ENCODE data around the gene AGAP1. TPM values are rescaled to one million over a fixed set of nuclear protein-coding genes. Genes with fewer than 3 reads are reported as not detected.

Gene AGAP1
- total RNA-seq, 4 donors from 2014 or later: 7.2 to 19.6 (median 15.2) TPM

DNA sequence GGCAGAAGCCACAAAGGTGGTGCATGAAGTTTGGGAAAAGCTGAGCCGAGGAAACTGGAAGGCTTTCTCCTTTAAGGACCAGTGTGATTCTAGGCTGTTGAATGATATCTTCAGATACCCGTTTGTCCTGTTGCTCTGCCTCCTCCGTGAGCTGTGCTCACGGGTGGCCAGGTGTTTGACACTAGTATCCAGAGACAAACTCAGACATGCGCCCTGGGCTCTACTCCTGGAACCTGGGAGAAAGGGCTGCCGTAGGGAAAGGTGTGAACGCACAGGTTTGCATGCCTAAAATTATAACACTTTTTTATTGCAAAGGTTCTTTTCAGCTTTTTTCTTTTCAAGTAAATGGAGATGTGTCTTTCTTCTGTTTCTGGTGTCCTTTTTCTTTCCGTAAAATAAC is 81.6 kb downstream of the AGAP1 start:
- Histone ChIP-seq H3K27ac (no peak overlapping the region), H3K9me3 (no peaks in the 10 kb centered on the region), H3K4me3 (no peak overlapping the region), H3K36me3 (no peaks in the 10 kb centered on the region), H3K27me3 (no peaks in the 10 kb centered on the region), H3K4me1 (peaks cover 0 to 12% (median 0%) of the 10 kb centered on the region in 3 donors)
- DNase-seq: no peak
- TF ChIP-seq, protein P1, sequence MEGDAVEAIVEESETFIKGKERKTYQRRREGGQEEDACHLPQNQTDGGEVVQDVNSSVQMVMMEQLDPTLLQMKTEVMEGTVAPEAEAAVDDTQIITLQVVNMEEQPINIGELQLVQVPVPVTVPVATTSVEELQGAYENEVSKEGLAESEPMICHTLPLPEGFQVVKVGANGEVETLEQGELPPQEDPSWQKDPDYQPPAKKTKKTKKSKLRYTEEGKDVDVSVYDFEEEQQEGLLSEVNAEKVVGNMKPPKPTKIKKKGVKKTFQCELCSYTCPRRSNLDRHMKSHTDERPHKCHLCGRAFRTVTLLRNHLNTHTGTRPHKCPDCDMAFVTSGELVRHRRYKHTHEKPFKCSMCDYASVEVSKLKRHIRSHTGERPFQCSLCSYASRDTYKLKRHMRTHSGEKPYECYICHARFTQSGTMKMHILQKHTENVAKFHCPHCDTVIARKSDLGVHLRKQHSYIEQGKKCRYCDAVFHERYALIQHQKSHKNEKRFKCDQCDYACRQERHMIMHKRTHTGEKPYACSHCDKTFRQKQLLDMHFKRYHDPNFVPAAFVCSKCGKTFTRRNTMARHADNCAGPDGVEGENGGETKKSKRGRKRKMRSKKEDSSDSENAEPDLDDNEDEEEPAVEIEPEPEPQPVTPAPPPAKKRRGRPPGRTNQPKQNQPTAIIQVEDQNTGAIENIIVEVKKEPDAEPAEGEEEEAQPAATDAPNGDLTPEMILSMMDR (IDR thresholded peaks at IDR 0.05): no peak
- no peak for TF ChIP-seq POLR2A (IDR thresholded peaks at IDR 0.05)
- intact Hi-C loops (cut with DNase I): no loop called here
- WGBS, 2 donors: 49 to 58% methylated on average over 8 of the region's 8 CpGs

DNA sequence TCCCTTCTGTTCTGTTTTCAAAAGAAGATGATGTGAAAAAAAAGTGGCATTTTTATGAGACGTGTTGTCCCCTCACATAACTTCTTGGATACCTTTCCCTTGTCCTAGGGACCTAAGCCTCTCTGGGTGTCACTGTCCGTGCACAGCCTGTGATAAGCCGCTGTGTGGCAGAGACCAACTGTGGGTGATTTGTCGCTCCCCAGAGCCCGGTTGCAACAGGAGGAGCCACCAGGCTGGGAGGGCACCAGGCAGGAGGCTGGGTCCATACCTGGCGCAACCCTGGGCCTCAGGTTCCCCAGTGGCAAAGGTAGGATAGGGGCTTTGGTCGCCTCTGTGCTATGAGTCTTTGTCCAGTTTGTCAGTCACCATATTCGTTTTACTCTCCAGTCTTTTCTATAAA is 82.1 kb downstream of the AGAP1 start:
- Histone ChIP-seq H3K27me3 (no peaks in the 10 kb centered on the region), H3K36me3 (no peaks in the 10 kb centered on the region), H3K4me1 (peaks cover 0 to 12% (median 0%) of the 10 kb centered on the region in 3 donors), H3K4me3 (no peak overlapping the region), H3K9me3 (no peaks in the 10 kb centered on the region), H3K27ac (no peak overlapping the region)
- DNase-seq: no peak
- intact Hi-C loops (cut with DNase I): no loop called here
- TF ChIP-seq, protein P1 (IDR thresholded peaks at IDR 0.05): no peak
- no peak for TF ChIP-seq POLR2A (IDR thresholded peaks at IDR 0.05)
- 66 to 76% methylated on average over 7 of the region's 8 CpGs for WGBS, 2 donors

DNA sequence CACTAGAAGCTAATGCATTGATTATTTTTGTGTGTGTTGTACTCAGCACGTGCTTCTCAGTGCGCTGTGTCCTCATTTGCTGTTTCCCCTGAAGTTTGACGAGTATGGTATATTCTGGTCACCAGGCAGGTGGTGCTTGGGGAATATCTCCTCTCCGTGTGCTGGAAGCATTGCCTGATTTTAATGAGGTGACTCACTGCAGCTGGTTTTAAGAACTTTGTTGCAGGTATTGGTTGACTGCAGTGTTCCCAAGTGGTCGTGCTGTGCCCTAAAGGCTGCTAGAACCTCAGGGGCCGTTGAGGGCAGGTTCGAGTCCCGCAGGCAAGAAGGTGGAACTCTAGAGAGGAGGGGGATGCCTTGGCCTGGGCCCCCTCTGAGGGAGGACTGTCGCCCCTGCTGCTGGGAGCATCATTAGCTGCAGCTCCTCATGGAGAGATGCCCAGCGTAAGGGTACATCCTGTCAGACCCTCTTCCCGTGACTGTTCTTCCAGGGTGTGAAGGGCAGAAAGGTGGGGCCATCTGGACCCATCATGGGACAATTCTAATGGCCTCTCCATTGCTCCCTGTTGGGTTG is 82.6 kb downstream of the AGAP1 start:
- no peaks in the 10 kb centered on the region for H3K27me3 ChIP-seq
- no peak overlapping the region for H3K4me3 ChIP-seq
- 79 to 88% methylated on average over 8 to 9 of the region's 11 CpGs for WGBS, 2 donors
- no peak overlapping the region for H3K27ac ChIP-seq
- DNase-seq: no peak
- H3K9me3 ChIP-seq: no peaks in the 10 kb centered on the region
- H3K4me1 ChIP-seq: peaks cover 0 to 12% (median 0%) of the 10 kb centered on the region in 3 donors
- TF ChIP-seq, protein P1 (IDR thresholded peaks at IDR 0.05): no peak
- no peak for TF ChIP-seq POLR2A (IDR thresholded peaks at IDR 0.05)
- intact Hi-C loops (cut with DNase I): no loop called here
- no peaks in the 10 kb centered on the region for H3K36me3 ChIP-seq

DNA sequence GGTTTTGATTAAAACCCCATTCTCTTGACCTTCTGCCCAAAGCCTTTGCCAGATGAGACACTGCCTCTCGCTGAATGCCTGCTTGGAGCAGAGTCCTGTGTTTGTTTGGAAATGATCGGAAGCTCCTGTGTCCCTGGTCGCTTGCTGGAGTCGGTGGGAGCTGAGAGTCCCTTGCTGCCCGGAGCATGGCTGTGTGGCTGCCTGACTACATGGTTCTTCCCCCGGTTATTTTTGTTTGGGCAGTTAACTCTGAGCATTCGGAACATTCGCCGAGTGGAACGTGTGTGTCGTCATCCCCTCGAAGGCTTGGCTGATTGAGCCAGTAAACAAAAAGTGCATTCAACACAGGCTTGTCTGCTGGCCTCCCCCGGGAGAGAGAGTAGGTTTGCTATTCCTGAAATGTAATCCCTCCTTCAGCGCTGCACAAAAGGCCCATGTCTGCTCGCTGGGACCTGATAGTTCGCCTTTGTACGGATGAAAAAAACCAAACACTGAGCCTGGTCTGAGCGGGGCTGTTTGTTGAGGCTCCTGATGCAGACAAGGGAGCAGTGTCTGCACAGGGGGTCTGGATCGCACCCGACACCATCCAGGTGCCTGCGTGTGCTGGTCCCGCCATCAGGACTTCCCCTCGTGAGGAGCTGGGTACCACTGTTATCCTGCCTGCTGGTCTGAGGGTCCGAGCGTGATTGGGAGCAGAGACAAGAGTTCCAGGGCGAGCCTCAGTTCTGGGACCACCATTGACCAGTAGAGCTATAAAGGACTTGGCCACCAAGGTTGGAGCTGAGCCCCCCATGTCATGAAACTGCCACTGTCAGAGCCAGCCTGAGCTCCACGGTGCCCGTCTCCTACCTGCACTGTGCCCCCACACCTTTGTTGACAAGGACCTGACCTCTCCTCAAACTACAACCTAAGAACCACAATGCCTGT is 83.8 kb downstream of the AGAP1 start:
- Histone ChIP-seq H3K4me1 (peaks cover 0 to 12% (median 0%) of the 10 kb centered on the region in 3 donors), H3K27me3 (no peaks in the 10 kb centered on the region), H3K36me3 (no peaks in the 10 kb centered on the region), H3K27ac (peak overlapping the region in 1 of 4 donors; percentile 0), H3K4me3 (peak overlapping the region in 1 of 4 donors; percentile 16), H3K9me3 (no peaks in the 10 kb centered on the region)
- intact Hi-C loops (cut with DNase I): no loop called here
- 64 to 87% methylated on average over 10 to 17 of the region's 28 CpGs for WGBS, 2 donors
- DNase-seq: no peak
- TF ChIP-seq, protein P1 (IDR thresholded peaks at IDR 0.05): no peak
- TF ChIP-seq POLR2A (IDR thresholded peaks at IDR 0.05): no peak

DNA sequence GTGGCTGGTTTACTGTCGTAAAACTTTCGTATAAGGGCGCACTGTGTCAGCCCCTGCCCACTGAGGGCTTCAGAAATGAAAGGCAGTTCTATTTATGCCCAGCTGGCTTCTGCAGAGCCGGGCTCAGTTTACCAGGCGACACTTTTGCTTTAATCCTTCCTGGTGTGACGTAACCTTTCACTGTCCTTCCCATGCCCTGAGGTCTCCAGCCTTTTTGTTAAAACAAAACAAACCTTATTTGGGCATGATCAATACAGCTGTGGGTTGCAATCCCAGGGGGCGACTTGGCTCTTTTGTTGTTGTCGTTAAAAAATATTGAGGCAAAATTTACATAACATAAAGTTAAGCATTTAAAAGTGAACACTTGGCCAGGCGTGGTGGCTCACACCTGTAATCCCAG is 85.3 kb downstream of the AGAP1 start:
- H3K4me3 ChIP-seq: no peak overlapping the region
- no peak for DNase-seq
- H3K27ac ChIP-seq: no peak overlapping the region
- H3K36me3 ChIP-seq: no peaks in the 10 kb centered on the region
- no peaks in the 10 kb centered on the region for H3K27me3 ChIP-seq
- TF ChIP-seq POLR2A (IDR thresholded peaks at IDR 0.05): no peak
- TF ChIP-seq, protein P1 (IDR thresholded peaks at IDR 0.05): no peak
- 85 to 87% methylated on average over 9 of the region's 9 CpGs for WGBS, 2 donors
- intact Hi-C loops (cut with DNase I): no loop called here
- peaks cover 0 to 6% (median 0%) of the 10 kb centered on the region in 3 donors for H3K4me1 ChIP-seq
- no peaks in the 10 kb centered on the region for H3K9me3 ChIP-seq
